Uterus (tissue), 4 donors: ENCODE results near the gene GUCY2C. TPM values are rescaled to one million over a fixed set of nuclear protein-coding genes. Genes with fewer than 3 reads are reported as not detected.

ENCODE experiments used
- DNase-seq, 2 donors: peaks; one replicate each; pipeline ENCODE4 v3.0.0-alpha.2; 2019 to 2020
- H3K27ac ChIP-seq, 2 donors: fragments of 200-600 bp; sonication (generic); 1 replicate in 1 of 2; 2 replicates in 1 of 2; pipeline ENCODE4 v1.5.1; 2016 to 2018
- H3K27me3 ChIP-seq, 2 donors: fragments of 200-600 bp; sonication (generic); one replicate each; pipeline ENCODE4 v1.5.1; 2018 to 2019; ENCODE audit warnings: control low read depth in 1 of 2
- H3K36me3 ChIP-seq, 2 donors: fragments of 200-600 bp; sonication (generic); one replicate each; pipeline ENCODE4 v1.5.1; 2019; ENCODE audit warnings: control low read depth in 1 of 2
- H3K4me1 ChIP-seq, 2 donors: fragments of 200-600 bp; sonication (generic); one replicate each; pipeline ENCODE4 v1.5.1; 2018 to 2019; ENCODE audit warnings: control low read depth in 1 of 2
- H3K4me3 ChIP-seq, 2 donors: fragments of 200-600 bp; sonication (generic); 1 replicate in 1 of 2; 2 replicates in 1 of 2; pipeline ENCODE4 v1.5.1; 2018 to 2019; ENCODE audit warnings: mild to moderate bottlenecking in 1 of 2
- H3K9me3 ChIP-seq, 2 donors: fragments of 200-600 bp; sonication (generic); one replicate each; pipeline ENCODE4 v1.5.1; 2019; ENCODE audit warnings: control low read depth in 1 of 2
- CTCF ChIP-seq, 4 experiments: fragments of 200-600 bp in 2 of 4; fragments of 450-650 bp in 2 of 4; sonication (generic) in 2 of 4; IDR thresholded peaks; one replicate each; pipeline ENCODE4 v1.5.1; 2016 to 2019; ENCODE audit warnings: antibody characterized with exemption in 4 of 4, mild to moderate bottlenecking in 2 of 4, moderate library complexity in 1 of 4
- POLR2A ChIP-seq, 2 donors: fragments of 450-650 bp; IDR thresholded peaks; one replicate each; pipeline ENCODE4 v1.6.1; 2016; ENCODE audit warnings: antibody characterized with exemption in 2 of 2, mild to moderate bottlenecking in 1 of 2, moderate library complexity in 1 of 2
- intact Hi-C: fragments of 100-400 bp; cut with DNase I; formaldehyde crosslinking; loops from one replicate; pipeline ENCODE4 v1.15.1; 2023; ENCODE audit warnings: low total_unique reads
- total RNA-seq, 4 donors: library from RNA; depleted of rRNA in 3 of 4; stranded (reverse); fragments of >200 nt in 3 of 4; gene quantifications; one replicate each; pipeline versions ENCODE4 v1.1.0 to v1.2.4, GENCODE V29; 2014 to 2023
- donor health status: DM: yes; HTN: yes; CAD: no.

Gene GUCY2C
- total RNA-seq, 4 donors from 2014 or later: 0.15 TPM; not detected in 3

- H3K27ac ChIP-seq: no peak overlapping the region
- DNase-seq: no peak
- H3K9me3 ChIP-seq: peaks cover 0 to 8% of the 10 kb centered on the region in 2 donors
- no peaks in the 10 kb centered on the region for H3K27me3 ChIP-seq
- H3K4me1 ChIP-seq: no peaks in the 10 kb centered on the region
- no peak overlapping the region for H3K4me3 ChIP-seq
- H3K36me3 ChIP-seq: no peaks in the 10 kb centered on the region
- intact Hi-C loops: no loop called here
- no peak for TF ChIP-seq CTCF (IDR thresholded peaks at IDR 0.05)
- no peak for TF ChIP-seq POLR2A (IDR thresholded peaks at IDR 0.05)
Measured at GRCh38 chr12:14614704-14615121, 81.7 kb downstream of the GUCY2C start.

GRCh38 chr12:14613718-14614117 lies 82.7 kb downstream of the GUCY2C start:
- DNase-seq: no peak
- intact Hi-C loops: no loop called here
- H3K27me3 ChIP-seq: no peaks in the 10 kb centered on the region

DNA sequence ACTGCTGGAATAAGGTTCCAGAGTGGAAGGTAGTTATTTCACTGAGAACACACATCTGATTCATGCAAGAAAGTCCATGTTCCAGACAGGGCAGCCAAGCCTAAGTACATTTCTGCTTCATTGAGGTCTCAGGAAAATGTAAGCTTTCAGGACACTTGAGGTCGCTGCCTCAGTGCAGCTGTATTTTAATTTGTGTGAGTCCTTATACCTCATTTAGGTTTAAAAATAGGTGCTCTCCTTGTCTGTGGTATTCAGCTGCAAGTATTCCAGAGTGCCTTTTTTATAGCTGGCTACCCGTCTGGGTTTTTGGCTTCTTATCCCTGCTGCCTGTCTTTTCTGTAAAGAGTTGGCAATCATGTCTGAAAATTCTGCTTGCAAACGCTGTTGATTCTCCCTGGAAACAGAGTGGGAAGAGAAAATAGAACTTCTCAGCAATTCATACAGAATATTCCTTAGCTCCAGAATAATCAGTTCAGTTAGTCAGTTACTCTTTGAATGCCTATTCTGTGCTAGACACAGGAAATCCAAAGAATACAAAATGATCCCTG lies 83.4 kb downstream of the GUCY2C start:
- intact Hi-C loops: no loop called here
- TF ChIP-seq POLR2A (IDR thresholded peaks at IDR 0.05): no peak
- TF ChIP-seq CTCF (IDR thresholded peaks at IDR 0.05): no peak
- H3K4me3 ChIP-seq: no peak overlapping the region
- DNase-seq: no peak
- H3K4me1 ChIP-seq: no peaks in the 10 kb centered on the region
- H3K27me3 ChIP-seq: no peaks in the 10 kb centered on the region
- H3K27ac ChIP-seq: no peak overlapping the region
- peaks cover 0 to 8% of the 10 kb centered on the region in 2 donors for H3K9me3 ChIP-seq
- H3K36me3 ChIP-seq: no peaks in the 10 kb centered on the region

More at GRCh38 chr12:14613718-14614117, 82.7 kb downstream of the GUCY2C start:
- TF ChIP-seq CTCF (IDR thresholded peaks at IDR 0.05) (no peak), POLR2A (IDR thresholded peaks at IDR 0.05) (no peak)
- peaks cover 0 to 8% of the 10 kb centered on the region in 2 donors for H3K9me3 ChIP-seq
- H3K27ac ChIP-seq: no peak overlapping the region
- no peaks in the 10 kb centered on the region for H3K36me3 ChIP-seq
- H3K4me1 ChIP-seq: no peaks in the 10 kb centered on the region
- H3K4me3 ChIP-seq: no peak overlapping the region

DNA sequence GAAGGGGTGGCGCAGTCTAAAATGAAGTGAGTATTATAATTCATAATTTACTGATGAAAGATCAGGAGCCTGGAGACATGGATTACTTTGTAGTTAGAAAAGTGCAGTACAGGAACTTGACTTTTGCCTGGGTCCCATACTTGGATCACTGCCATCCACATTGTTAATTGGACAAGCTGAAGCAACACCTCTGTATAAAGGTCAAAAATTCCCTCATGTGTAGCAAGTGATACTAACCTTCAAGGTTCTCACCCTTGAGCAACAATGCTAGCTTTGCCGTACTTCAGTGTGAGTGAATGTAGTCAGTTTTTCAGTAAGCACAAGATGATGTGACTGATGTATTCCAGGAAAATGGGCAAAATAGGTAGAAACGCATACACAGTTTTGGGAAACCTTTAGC lies 84.1 kb downstream of the GUCY2C start:
- intact Hi-C loops: no loop called here
- Histone ChIP-seq H3K27me3 (no peaks in the 10 kb centered on the region), H3K27ac (no peak overlapping the region), H3K36me3 (no peaks in the 10 kb centered on the region), H3K9me3 (peaks cover 0 to 8% of the 10 kb centered on the region in 2 donors), H3K4me3 (no peak overlapping the region), H3K4me1 (no peaks in the 10 kb centered on the region)
- no peak for TF ChIP-seq CTCF (IDR thresholded peaks at IDR 0.05)
- no peak for TF ChIP-seq POLR2A (IDR thresholded peaks at IDR 0.05)
- no peak for DNase-seq

DNA sequence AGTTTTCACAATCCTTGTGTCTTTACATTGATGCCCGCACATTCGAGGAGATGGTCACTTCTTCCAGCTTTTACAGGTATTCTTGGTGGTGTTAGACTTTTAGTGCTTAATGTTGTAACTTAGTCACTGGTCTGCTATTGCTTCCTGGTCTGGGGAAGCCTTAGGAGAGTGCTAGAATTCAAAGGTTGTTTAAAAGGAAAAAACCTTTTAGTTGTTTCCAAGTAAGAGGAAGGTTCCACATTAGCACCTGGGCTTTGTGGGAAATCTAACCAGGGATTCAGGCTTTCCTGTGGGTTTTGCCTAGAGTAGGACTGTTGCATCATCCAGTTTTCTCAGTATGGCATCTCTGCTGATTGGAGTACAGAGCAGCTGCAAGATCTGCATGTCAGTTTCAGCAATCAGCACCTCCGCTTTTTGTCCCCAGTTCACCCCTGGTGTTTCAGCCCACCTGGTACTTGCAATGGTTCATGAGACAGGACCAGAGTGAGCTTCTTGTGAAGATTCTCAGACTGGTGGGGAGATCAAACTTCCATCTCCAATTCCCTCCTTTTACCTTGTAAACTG lies 84.7 kb downstream of the GUCY2C start:
- Histone ChIP-seq H3K4me3 (no peak overlapping the region), H3K4me1 (no peaks in the 10 kb centered on the region), H3K9me3 (peaks cover 0 to 8% of the 10 kb centered on the region in 2 donors), H3K27ac (no peak overlapping the region), H3K27me3 (no peaks in the 10 kb centered on the region), H3K36me3 (no peaks in the 10 kb centered on the region)
- TF ChIP-seq POLR2A (IDR thresholded peaks at IDR 0.05) (no peak), CTCF (IDR thresholded peaks at IDR 0.05) (no peak)
- DNase-seq: no peak
- intact Hi-C loops: no loop called here
